Measurements from ENCODE around the gene FES. TPM values are rescaled to one million over a fixed set of nuclear protein-coding genes. Genes with fewer than 3 reads are reported as not detected.
A peak's percentile ranks its signal among the peaks of the same experiment; 100 is the strongest.

FES gene
- polyA plus RNA-seq, 3 donors: 140 to 260 (median 157) TPM

GRCh38 chr15:90906181-90906849 lies 22.0 kb downstream of the FES start:
- H3K9me3 ChIP-seq (replicated peaks in 1 of 2; ENCODE audit: control insufficient read depth in 1 of 2, insufficient read depth in 1 of 2, low read length in 2 of 2): no peaks in the 10 kb centered on the region
- Mint-ChIP-seq H3K27me3 (ENCODE audit: low read depth in 3 of 3) (peaks cover 0 to 10% (median 7%) of the 10 kb centered on the region in 3 donors), H3K4me3 (no peak overlapping the region), H3K36me3 (peaks cover 63 to 68% of the 10 kb centered on the region in 2 donors), H3K27ac (no peak overlapping the region), H3K4me1 (peaks cover 22% of the 10 kb centered on the region), H3K9me3 (no peaks in the 10 kb centered on the region)
- peaks cover 62 to 65% of the 10 kb centered on the region in 2 donors for H3K36me3 ChIP-seq (replicated peaks in 1 of 2; ENCODE audit: control insufficient read depth in 1 of 2, insufficient read depth in 2 of 2, low read length in 2 of 2)
- no peak overlapping the region for H3K4me3 ChIP-seq (replicated peaks in 1 of 3; ENCODE audit: low read depth in 2 of 3, low read length in 3 of 3)
- H3K4me1 ChIP-seq (ENCODE audit: control insufficient read depth in 1 of 2, insufficient read depth in 2 of 2, low read length in 2 of 2): peaks cover 16 to 23% of the 10 kb centered on the region in 2 donors
- DNase-seq: no peak
- H3K79me2 ChIP-seq (ENCODE audit: insufficient read depth, low read length): peaks cover 25% of the 10 kb centered on the region
- no peak overlapping the region for H3K4me2 ChIP-seq (replicated peaks; ENCODE audit: extremely low read depth, low read length, poor library complexity, severe bottlenecking)
- H3K9ac ChIP-seq (ENCODE audit: insufficient read depth, low read length, poor library complexity, severe bottlenecking): no peak overlapping the region
- TF ChIP-seq, protein P1, sequence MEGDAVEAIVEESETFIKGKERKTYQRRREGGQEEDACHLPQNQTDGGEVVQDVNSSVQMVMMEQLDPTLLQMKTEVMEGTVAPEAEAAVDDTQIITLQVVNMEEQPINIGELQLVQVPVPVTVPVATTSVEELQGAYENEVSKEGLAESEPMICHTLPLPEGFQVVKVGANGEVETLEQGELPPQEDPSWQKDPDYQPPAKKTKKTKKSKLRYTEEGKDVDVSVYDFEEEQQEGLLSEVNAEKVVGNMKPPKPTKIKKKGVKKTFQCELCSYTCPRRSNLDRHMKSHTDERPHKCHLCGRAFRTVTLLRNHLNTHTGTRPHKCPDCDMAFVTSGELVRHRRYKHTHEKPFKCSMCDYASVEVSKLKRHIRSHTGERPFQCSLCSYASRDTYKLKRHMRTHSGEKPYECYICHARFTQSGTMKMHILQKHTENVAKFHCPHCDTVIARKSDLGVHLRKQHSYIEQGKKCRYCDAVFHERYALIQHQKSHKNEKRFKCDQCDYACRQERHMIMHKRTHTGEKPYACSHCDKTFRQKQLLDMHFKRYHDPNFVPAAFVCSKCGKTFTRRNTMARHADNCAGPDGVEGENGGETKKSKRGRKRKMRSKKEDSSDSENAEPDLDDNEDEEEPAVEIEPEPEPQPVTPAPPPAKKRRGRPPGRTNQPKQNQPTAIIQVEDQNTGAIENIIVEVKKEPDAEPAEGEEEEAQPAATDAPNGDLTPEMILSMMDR (IDR thresholded peaks at IDR 0.05): no peak
- no peak overlapping the region for H2AFZ ChIP-seq (ENCODE audit: insufficient read depth, low read depth, low read length, poor library complexity, severe bottlenecking)
- WGBS (ENCODE audit: insufficient coverage): 98% methylated on average over 8 of the region's 11 CpGs
- peaks cover 42% of the 10 kb centered on the region for H4K20me1 ChIP-seq (ENCODE audit: insufficient read depth, low read length)
- no peaks in the 10 kb centered on the region for H3K27me3 ChIP-seq (ENCODE audit: control insufficient read depth in 2 of 2, insufficient read depth in 2 of 2, low read length in 2 of 2)
- intact Hi-C loops (cut with micrococcal nuclease): no loop called here
- no peak overlapping the region for H3K27ac ChIP-seq (ENCODE audit: low read depth in 1 of 2, low read length in 2 of 2)

- H3K4me1 ChIP-seq (ENCODE audit: control insufficient read depth in 1 of 2, insufficient read depth in 2 of 2, low read length in 2 of 2): peaks cover 9 to 17% of the 10 kb centered on the region in 2 donors
- Mint-ChIP-seq H3K36me3 (peaks cover 71 to 76% of the 10 kb centered on the region in 2 donors), H3K4me3 (no peak overlapping the region), H3K9me3 (no peaks in the 10 kb centered on the region), H3K27ac (peak overlapping the region in 1 of 7 donors; percentile 73), H3K4me1 (peaks cover 14% of the 10 kb centered on the region), H3K27me3 (ENCODE audit: low read depth in 3 of 3) (peaks cover 0 to 10% (median 4%) of the 10 kb centered on the region in 3 donors)
- no peaks in the 10 kb centered on the region for H3K9me3 ChIP-seq (replicated peaks in 1 of 2; ENCODE audit: control insufficient read depth in 1 of 2, insufficient read depth in 1 of 2, low read length in 2 of 2)
- peaks cover 28% of the 10 kb centered on the region for H3K79me2 ChIP-seq (ENCODE audit: insufficient read depth, low read length)
- peaks cover 42% of the 10 kb centered on the region for H4K20me1 ChIP-seq (ENCODE audit: insufficient read depth, low read length)
- H3K4me2 ChIP-seq (replicated peaks; ENCODE audit: extremely low read depth, low read length, poor library complexity, severe bottlenecking): no peak overlapping the region
- H3K9ac ChIP-seq (ENCODE audit: insufficient read depth, low read length, poor library complexity, severe bottlenecking): no peak overlapping the region
- H3K27ac ChIP-seq (ENCODE audit: low read depth in 1 of 2, low read length in 2 of 2): no peak overlapping the region
- intact Hi-C loops (cut with micrococcal nuclease): no loop called here
- H3K36me3 ChIP-seq (replicated peaks in 1 of 2; ENCODE audit: control insufficient read depth in 1 of 2, insufficient read depth in 2 of 2, low read length in 2 of 2): peaks cover 70 to 74% of the 10 kb centered on the region in 2 donors
- 94% methylated on average over 10 of the region's 15 CpGs for WGBS (ENCODE audit: insufficient coverage)
- H3K27me3 ChIP-seq (ENCODE audit: control insufficient read depth in 2 of 2, insufficient read depth in 2 of 2, low read length in 2 of 2): no peaks in the 10 kb centered on the region
- TF ChIP-seq, protein P1 (IDR thresholded peaks at IDR 0.05): no peak
- no peak overlapping the region for H3K4me3 ChIP-seq (replicated peaks in 1 of 3; ENCODE audit: low read depth in 2 of 3, low read length in 3 of 3)
- no peak overlapping the region for H2AFZ ChIP-seq (ENCODE audit: insufficient read depth, low read depth, low read length, poor library complexity, severe bottlenecking)
- no peak for DNase-seq
Observed at GRCh38 chr15:90907051-90907660, 22.9 kb downstream of the FES start.
